Stimulated activated CD4-positive, alpha-beta T cell treated with anti-CD3 and anti-CD28 coated beads, TNF-alpha, amount 100 ng/mL, for 48 hours (primary cell): ENCODE data around the gene BYSL.
"Not testable (repeated sequence)": the region's sequence is repeated elsewhere in the genome, so short reads cannot be mapped to it uniquely, and the experiment has no call there.

ENCODE experiments used
- DNase-seq, 3 donors: peaks; one replicate each; pipeline ENCODE4 v3.0.0-alpha.2; 2020; ENCODE audit warnings: low read depth in 3 of 3

The BYSL gene

DNA sequence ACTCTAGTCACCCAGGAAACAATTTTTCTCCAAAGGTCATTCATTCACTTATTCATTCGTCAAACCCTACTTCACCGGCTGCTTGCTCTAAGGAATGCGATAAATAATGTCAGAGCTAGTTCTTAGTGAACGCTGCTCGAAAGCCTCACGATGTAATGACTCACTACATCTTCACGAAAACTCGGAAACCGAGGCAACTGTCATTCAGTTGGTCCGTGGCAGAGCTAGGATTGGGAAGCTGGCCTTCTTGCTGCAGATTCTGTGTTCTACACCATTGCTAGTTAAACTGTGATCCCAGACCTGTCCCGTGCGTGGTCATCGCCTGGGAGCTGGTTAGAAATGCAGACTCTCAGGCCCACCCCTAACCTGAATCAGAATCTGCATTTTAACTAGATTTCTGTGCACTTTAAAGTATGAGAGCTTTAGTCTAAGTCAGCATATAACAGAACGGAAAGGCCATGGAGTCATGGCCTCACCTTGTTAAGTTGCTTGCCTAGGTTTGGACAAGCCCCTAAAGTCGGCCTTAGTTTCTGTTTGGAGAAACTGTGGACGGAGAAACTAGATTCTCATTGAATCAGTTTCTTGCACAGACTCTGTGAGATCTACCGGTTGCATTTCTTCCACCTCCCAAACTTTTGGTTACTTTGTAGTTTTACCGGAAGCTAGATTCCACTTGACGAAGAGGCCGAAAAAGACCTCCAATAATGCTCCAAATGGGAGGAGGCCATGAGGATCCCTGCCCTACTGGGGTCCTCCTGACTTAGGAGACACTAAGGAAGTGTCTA lies 21.0 kb downstream of the BYSL start:
- DNase-seq, result no peak

DNA sequence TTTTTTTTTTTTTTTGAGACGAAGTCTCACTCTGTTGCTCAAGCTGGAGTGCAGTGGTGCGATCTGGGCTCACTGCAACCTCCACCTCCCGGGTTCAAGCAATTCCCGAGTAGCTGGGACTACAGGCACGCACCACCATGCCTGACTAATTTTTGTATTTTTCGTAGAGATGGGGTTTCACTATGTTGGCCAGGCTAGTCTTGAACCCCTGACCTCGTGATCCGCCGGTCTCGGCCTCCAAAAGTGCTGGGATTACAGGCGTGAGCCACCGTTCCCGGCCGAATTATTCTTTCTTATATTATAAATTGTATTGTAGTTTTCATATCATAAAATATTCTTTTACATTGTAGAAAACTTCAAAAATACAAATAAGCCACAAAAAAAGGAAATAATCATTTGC lies 21.6 kb downstream of the BYSL start:
- DNase-seq, result not testable (repeated sequence)

- DNase-seq, result no peak
Measured at GRCh38 chr6:41943456-41943855, 22.2 kb downstream of the BYSL start.

- no peak for DNase-seq
Measured at GRCh38 chr6:41947581-41948220, 26.4 kb downstream of the BYSL start.

- no peak for DNase-seq
Measured at GRCh38 chr6:41954668-41955067, 33.4 kb downstream of the BYSL start.

DNA sequence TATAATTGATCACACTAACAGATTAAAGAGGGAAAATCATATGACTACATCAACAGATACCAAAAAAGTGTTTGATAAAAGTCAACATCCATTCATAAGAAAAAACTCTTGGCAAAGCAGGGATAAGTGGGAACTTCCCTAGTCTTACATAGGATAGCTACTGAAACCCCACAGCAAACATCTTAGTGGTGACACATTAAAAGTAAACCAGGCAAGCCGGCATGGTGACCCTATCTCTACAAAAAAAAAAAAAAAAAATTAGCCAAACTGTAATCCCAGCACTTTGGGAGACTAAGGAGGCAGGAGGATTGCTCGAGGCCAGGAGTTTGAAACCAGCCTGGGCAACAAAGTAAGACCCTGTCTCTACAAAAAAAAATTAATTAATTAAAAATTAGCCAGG lies 34.1 kb downstream of the BYSL start:
- DNase-seq, result no peak

- no peak for DNase-seq
Measured at GRCh38 chr6:41957117-41957516, 35.8 kb downstream of the BYSL start.

GRCh38 chr6:41958022-41958856 lies 36.9 kb downstream of the BYSL start:
- no peak for DNase-seq

DNA sequence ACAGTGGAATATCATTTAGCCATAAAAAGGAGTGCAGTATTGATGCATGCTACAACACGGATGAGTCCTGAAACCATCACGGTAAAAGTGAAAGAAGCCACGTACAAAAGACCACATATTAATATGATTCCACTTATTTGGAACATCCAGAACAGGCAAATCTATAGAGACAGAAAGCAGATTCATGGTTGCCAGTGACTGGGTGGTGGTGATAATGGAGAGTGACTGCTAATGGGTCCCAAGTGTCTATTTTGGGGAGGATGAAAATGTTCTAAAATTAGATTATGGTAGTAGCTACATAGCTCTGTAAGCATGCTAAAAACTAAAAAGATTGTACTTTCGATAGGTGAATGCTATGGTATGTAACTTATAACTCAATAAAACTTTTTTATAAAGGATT lies 38.7 kb downstream of the BYSL start:
- no peak for DNase-seq

- no peak for DNase-seq
Measured at GRCh38 chr6:41963371-41963770, 42.1 kb downstream of the BYSL start.

DNA sequence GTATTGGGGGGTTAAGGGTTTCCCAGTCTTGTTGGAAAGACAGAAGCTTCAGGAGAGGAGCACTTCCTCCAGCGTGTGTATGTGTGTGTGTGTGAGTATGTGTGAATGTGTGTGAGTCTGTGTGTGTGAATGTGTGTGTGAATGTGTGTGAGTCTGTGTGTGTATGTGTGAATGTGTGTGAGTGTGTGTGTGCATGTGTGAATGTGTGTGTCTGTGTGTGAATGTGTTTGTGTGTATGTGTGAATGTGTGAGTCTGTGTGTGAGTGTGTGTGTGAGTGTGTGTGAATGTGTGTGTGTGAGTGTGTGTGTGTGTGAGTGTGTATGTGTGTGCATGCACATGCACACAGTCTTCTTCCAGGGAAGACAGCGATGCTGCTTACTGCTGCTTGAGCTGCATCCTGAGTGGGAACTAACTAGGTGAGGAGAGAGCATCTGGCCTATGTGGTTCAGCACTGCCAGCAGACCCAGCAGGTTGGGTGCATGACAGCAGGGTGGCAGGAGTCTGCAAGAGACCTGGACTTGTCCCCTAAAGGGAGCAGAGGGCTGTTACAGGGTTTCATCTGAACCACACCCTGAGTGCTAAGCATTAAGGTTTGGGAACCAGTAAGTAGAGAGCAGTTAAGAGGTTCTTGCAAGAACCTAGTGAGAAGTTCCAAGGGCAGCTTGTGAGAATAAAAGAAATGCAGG lies 43.0 kb downstream of the BYSL start:
- no peak for DNase-seq

DNA sequence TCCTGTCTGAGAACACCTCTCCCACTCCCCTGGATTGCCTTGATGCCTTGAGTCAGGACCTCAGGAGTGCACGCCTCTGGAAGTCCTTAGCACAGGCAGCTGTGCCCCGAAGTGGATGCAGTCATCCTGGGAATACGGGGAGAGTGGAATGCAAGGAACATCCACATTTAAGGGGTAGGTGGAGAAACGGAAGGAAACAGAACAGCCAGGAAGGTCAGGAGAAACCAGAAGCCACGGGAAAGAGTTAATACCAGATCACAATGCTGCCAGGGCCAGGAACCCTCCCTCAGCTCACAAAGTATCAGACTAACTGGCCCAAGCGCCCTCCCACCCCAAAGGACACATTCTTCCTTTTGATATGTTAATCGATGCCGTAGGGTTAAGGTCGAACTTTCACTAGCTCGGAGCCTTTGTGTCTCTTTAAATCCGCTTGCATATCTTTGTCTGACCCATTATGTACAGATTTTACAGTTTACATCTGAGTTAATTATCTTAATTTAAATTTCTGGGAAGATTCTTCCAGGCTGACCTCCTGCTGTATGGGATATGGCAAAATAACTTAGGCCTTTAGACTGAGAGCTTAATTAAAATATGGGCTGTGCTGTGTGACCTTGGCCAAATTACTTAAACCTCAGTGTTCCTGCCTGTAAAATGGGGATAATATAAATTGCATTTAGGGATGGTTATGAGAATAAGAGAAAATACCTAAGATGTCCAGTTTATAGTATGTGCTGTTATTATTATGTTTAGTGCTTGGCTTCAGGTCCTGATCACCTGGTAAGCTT lies 44.3 kb downstream of the BYSL start:
- no peak for DNase-seq

DNA sequence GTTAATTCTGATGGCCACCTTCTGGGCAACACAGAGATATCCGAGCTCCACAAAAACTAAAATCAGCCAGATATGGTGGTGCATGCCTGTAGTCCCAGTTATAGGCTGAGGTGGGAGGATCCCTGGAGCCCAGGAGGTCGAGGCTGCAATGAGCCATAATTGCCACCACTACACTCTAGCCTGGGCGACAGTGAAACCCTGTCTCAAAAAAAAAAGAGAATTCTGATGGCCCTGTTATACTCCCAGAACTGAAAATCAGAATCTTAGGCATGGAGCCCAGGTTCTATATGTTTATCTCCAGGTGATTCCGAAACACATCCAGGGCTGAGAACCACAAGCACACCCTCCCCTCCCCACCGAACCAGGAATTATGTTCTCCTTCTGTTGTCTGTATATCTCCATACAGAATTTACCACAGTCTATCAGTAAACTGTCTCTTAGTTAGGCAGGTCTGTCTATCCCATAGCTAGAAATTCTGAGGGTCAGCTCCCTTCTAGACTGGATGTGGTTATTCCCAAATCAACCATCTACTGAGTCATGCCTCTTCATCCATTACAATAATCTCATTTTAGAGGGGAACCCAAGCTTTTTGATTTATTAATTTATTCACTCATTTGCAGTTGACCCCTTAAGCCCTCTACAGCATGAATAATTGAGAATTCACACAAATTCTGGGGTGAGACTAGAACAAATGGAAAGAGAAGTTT lies 45.1 kb downstream of the BYSL start:
- DNase-seq, result no peak

DNA sequence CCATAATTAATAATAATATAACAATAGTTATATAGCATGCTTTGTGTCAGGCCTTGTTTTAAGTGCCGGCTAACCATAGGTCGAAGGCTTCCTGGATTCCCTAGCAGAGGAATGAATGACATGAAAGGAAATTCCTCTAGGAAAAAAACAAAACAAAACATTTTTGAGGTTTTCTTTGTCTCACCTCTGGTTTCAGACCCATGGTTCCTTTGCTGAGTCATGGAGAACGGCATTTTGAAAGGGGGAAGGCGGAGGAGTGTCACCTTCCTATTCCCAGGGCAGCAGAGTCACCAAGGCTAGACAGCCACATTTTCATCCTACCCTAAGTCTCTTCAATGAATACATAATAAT lies 45.6 kb downstream of the BYSL start:
- DNase-seq, result no peak

GRCh38 chr6:41967312-41968287 lies 46.3 kb downstream of the BYSL start:
- no peak for DNase-seq

GRCh38 chr6:41970436-41970846 lies 49.1 kb downstream of the BYSL start:
- peak; percentile 48 to 63 (median 54) for DNase-seq

DNA sequence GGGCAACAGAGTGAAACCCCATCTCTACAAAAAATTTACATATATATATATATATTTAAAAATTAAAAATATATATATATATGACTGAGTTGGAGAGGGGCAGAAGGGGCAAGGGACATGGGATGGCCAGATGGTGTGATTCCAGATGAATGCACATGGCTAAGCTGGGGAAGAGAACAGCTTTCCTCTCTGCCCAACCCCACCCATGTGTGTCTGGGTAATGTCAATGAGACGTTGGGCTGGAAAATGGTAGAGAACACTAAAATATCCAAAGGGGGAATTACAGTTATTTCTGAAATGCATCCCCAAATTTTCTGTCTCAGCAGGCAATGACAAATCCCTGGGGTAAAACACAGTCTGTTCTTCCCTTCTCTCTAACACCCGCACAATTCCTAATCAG lies 51.5 kb downstream of the BYSL start:
- no peak for DNase-seq

DNA sequence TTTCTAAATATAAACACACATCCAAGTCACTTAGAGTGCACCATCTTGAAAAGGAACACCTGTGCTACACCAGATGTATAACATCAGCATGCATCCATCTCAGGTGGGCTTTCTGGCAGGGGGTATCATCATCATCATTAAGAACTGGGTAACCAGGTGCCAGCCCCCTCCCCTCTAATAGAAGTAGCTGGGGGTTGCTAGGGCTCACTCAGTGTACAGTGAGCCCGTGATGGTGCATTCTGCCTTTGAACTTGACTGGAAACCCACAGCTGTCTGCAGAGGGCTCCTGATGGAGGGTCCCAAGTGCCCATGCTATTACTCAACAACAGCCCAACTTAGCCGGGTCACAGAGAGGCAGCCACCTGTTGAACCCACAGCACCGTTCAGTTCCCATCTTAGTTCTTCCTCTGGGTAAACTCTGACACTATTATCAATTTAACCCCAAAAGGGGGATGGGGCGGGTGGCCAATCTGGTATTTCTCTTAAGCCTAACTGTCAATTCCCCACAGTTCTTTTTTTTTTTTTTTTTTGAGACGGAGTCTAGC lies 53.1 kb downstream of the BYSL start:
- no peak for DNase-seq

DNA sequence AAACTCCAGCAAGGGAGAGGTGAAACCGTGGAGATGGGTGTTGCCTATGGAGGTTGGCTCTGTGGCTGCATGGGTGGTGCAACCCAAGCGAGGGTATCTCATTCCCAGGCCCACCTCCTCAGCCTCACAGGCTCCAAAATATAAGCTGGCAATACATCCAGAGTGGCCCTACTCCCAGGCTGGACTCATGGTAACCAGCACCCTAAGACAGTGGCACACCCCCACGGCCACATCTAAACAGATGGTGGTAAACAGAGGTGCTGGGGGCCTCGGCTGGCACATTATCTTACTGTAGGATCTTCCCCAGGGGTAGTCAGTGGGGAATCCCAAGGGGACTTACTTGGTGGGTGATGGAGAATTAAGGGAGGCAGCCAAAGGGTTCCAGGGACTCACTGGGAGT lies 54.0 kb downstream of the BYSL start:
- no peak for DNase-seq
